Activated CD4-positive, alpha-beta memory T cell treated with anti-CD3 and anti-CD28 coated beads, Interleukin-2, amount 10 ng/mL, durations not matched to agents 7 days and 5 days (primary cell): Measurements from ENCODE around the gene UHMK1. TPM values are rescaled to one million over a fixed set of nuclear protein-coding genes. Genes with fewer than 3 reads are reported as not detected.

Experiments
- CTCF ChIA-PET: fragments of 350-600 bp; sonication (Branson Sonifier 250); formaldehyde crosslinking; loops from one replicate; lab custom pipeline; 2021; ENCODE audit warnings: antibody characterized with exemption, inconsistent platforms; lab: Charles Lee
- POLR2A ChIA-PET: fragments of 350-600 bp; sonication (Branson Sonifier 250); formaldehyde crosslinking; loops from one replicate; lab custom pipeline; 2021; ENCODE audit warnings: antibody characterized with exemption; lab: Charles Lee
- DNase-seq: peaks from one replicate; pipeline ENCODE4 v3.0.0-alpha.2; 2020
- H3K27ac Mint-ChIP-seq: one replicate; pipeline ENCODE4 v1.8.0; 2021; ENCODE audit warnings: mild to moderate bottlenecking, mixed read lengths
- H3K27me3 Mint-ChIP-seq: one replicate; pipeline ENCODE4 v1.8.0; 2021; ENCODE audit warnings: mixed read lengths
- H3K36me3 Mint-ChIP-seq: one replicate; pipeline ENCODE4 v1.8.0; 2021; ENCODE audit warnings: low read depth, mixed read lengths
- H3K4me1 Mint-ChIP-seq: one replicate; pipeline ENCODE4 v1.8.0; 2021; ENCODE audit warnings: mixed read lengths
- H3K4me3 Mint-ChIP-seq: one replicate; pipeline ENCODE4 v1.8.0; 2021; ENCODE audit warnings: mild to moderate bottlenecking, mixed read lengths
- H3K9me3 Mint-ChIP-seq: one replicate; pipeline ENCODE4 v1.8.0; 2021; ENCODE audit warnings: mixed read lengths
- total RNA-seq, 2 experiments: library from RNA; stranded (reverse); gene quantifications; one replicate each; pipeline ENCODE4 v1.2.3, GENCODE V29; 2021

Gene UHMK1
- total RNA-seq, 2 experiments from 2014 or later: 71.8 to 74.9 TPM

DNA sequence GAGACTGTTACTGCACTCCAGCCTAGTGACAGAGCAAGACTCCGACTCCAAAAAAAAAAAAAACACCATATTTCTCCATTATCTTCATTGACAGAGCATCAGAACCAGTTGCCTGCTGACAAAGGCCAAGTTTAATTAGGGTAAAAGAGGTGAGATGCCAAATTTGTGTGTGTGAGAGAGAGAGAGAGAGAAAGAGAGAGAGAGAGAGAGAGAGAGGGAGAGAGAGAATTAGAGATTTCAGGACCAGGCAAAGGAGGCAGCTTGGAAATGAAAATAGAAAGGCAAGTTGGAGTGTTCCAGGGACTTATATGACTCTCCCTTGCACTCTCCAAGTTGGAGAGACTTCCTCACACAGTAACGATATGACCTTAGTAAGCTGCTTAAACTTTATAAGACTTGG is 39.6 kb downstream of the UHMK1 start:
- peaks cover 17% of the 10 kb centered on the region for H3K4me1 Mint-ChIP-seq
- no peaks in the 10 kb centered on the region for H3K27me3 Mint-ChIP-seq
- ChIA-PET CTCF (no interaction called here), POLR2A (interaction anchor here (1.0 kb wide), 1 partner anchor 23 kb away, joined by 3 read pairs; no protein-coding TSS in a partner anchor)
- no peak for DNase-seq
- H3K4me3 Mint-ChIP-seq: no peak overlapping the region
- H3K9me3 Mint-ChIP-seq: peaks cover 2% of the 10 kb centered on the region
- H3K27ac Mint-ChIP-seq: no peak overlapping the region
- H3K36me3 Mint-ChIP-seq: peaks cover 7% of the 10 kb centered on the region

DNA sequence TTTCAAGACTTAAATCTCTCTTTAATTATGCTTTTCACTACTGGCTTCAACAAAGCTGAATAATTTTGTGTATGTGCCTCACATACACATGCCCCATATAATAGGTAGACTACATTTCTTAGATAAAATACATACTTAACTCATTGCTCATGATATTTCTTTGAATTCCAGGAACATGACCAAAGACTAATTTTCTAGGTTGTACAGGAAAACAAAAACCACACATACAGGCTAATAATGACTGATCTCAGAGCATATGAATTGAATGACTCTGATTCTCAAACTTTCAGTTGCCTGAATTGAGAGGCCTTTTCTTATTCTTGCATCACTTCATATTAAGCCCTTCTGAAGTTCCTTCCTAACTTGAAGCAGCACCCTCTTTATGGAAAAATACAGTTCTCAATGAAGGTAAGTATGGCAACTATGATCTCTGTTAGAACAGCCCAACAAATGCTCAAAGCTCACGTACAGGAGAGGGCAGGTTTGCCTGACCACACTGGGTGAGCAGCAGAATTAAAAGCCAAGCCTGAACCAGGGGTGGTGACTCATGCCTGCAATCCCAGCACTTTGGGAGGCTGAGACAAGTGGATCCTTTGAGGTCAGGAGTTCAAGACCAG is 41.3 kb downstream of the UHMK1 start:
- peak; percentile 17 for DNase-seq
- H3K4me3 Mint-ChIP-seq: no peak overlapping the region
- POLR2A ChIA-PET: no interaction called here
- H3K4me1 Mint-ChIP-seq: peaks cover 17% of the 10 kb centered on the region
- H3K9me3 Mint-ChIP-seq: peaks cover 8% of the 10 kb centered on the region
- no peaks in the 10 kb centered on the region for H3K27me3 Mint-ChIP-seq
- peak overlapping the region; percentile 72 for H3K27ac Mint-ChIP-seq
- peaks cover 10% of the 10 kb centered on the region for H3K36me3 Mint-ChIP-seq
- CTCF ChIA-PET: interaction anchor here (1.1 kb wide), 1 partner anchor 9 kb away, joined by 3 read pairs; no protein-coding TSS in a partner anchor

DNA sequence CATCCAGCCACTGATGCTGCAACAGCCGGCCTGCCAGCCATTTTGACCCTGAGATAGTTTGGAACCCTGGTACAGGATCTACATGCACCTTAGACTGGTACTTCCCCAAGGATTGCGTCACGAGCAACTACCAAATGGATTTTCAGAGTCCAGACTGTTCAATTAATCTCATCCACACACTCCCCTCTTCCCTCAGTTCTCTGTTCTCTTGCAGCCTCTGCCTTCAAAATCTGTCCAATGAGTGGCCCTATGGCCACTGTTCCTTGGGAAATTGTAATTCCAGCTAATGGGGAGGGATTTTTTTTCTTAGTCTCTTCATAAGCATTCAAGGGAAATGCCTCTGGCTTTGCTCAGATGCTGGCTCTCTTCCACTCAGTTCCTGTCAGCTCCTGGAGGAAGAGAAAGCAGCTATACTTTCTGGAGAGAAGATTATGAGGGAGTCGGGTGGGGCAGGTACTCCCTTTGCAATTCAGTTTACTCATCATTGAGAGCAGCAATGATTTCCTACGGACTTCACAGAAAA is 44.1 kb downstream of the UHMK1 start:
- H3K27me3 Mint-ChIP-seq: no peaks in the 10 kb centered on the region
- H3K36me3 Mint-ChIP-seq: peaks cover 10% of the 10 kb centered on the region
- POLR2A ChIA-PET: interaction anchor here (1.0 kb wide), 1 partner anchor 18 kb away, joined by 3 read pairs; no protein-coding TSS in a partner anchor
- H3K27ac Mint-ChIP-seq: no peak overlapping the region
- peaks cover 15% of the 10 kb centered on the region for H3K4me1 Mint-ChIP-seq
- H3K4me3 Mint-ChIP-seq: no peak overlapping the region
- peaks cover 10% of the 10 kb centered on the region for H3K9me3 Mint-ChIP-seq
- CTCF ChIA-PET: no interaction called here
- DNase-seq: no peak

DNA sequence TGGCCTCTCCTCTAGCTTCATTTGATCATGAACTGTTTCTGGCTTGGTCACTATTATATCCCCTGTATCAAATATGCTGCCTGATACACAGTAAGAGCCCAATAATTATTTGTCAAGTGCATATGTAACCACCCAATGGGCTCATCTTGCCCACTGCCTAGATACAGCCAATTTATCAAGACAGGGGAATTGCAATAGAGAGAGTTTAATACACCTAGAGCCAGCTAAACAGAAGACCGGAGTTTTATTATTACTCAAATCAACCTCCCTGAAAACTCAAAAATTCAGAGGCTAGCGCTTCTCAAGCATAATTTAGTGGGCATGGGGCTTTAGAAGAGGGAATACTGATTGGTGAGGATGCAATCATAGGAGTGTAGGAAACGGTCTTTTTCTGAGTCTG is 45.6 kb downstream of the UHMK1 start:
- no peak overlapping the region for H3K4me3 Mint-ChIP-seq

DNA sequence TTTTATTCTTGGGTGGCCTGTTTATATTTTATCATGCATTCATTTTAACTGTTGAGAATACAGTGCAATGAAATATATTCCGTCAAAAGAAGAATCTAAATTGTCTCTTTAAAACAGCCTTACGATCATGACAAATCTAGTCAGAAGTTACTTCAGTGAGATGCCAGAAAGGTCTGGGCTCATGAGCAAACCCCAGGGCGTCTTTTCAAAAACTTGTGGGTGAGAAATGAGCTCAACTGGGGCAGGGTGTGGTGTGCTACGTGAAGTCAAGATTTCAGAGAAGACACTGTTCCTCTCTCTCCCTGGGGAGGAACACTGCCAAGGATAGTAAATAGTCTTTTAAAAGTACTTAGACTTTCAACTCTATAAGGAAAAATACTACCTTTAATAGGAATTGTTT is 50.6 kb downstream of the UHMK1 start:
- Mint-ChIP-seq H3K4me1 (peaks cover 3% of the 10 kb centered on the region), H3K27me3 (no peaks in the 10 kb centered on the region), H3K4me3 (no peak overlapping the region), H3K9me3 (peaks cover 7% of the 10 kb centered on the region), H3K27ac (no peak overlapping the region), H3K36me3 (peaks cover 2% of the 10 kb centered on the region)
- CTCF ChIA-PET: interaction anchor here (0.9 kb wide), 1 partner anchor 9 kb away, joined by 3 read pairs; no protein-coding TSS in a partner anchor
- DNase-seq: no peak
- POLR2A ChIA-PET: no interaction called here

More for the DNA sequence above, 45.6 kb downstream of the UHMK1 start:
- Mint-ChIP-seq H3K36me3 (peaks cover 10% of the 10 kb centered on the region), H3K9me3 (peaks cover 8% of the 10 kb centered on the region), H3K27me3 (no peaks in the 10 kb centered on the region), H3K27ac (no peak overlapping the region), H3K4me1 (peaks cover 13% of the 10 kb centered on the region)
- POLR2A ChIA-PET: no interaction called here
- CTCF ChIA-PET: no interaction called here
- DNase-seq: no peak

DNA sequence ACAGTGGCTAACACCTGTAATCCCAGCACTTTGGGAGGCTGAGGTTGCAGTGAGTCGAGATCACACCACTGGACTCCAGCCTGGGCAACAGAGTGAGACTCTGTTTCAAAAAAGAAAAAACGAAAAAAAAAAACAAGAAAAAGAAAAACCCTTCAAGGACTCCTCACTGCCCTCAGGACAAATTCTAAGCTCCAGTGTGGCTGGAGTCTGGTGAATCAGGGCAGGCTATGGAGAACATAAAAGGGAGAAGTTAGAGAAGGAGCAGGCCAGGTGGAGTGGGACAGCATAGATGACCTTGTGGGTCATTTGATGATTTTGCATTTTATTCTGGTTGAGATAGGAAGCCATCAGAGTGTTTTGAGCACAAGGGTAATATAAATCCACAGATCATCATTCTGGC is 51.4 kb downstream of the UHMK1 start:
- Mint-ChIP-seq H3K9me3 (peaks cover 3% of the 10 kb centered on the region), H3K27ac (no peak overlapping the region), H3K27me3 (no peaks in the 10 kb centered on the region), H3K4me3 (no peak overlapping the region), H3K36me3 (no peaks in the 10 kb centered on the region), H3K4me1 (peaks cover 3% of the 10 kb centered on the region)
- POLR2A ChIA-PET: no interaction called here
- DNase-seq: no peak
- CTCF ChIA-PET: no interaction called here

DNA sequence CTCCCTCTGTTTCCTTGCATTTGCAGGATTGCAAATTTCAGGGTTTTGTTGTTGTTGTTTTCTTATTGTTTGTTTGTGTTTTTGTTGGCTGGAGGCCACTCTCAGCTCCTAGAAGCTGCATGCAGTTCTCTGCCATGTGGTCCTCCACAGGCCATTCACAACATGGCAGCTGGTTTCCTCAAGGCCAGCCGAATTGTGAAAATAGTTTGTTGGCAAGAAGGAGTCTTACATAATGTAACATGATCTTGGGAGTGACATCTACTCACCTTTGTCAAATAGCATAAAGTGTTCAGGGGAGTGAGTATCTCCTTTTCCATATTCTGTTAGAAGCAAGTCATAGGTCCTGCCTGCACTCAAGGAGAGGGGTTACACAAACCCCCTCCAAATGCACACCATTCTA is 53.3 kb downstream of the UHMK1 start:
- no peak overlapping the region for H3K4me3 Mint-ChIP-seq
- no peak overlapping the region for H3K27ac Mint-ChIP-seq
- ChIA-PET CTCF (no interaction called here), POLR2A (no interaction called here)
- no peaks in the 10 kb centered on the region for H3K9me3 Mint-ChIP-seq
- H3K4me1 Mint-ChIP-seq: peaks cover 3% of the 10 kb centered on the region
- no peaks in the 10 kb centered on the region for H3K36me3 Mint-ChIP-seq
- no peaks in the 10 kb centered on the region for H3K27me3 Mint-ChIP-seq
- DNase-seq: no peak

DNA sequence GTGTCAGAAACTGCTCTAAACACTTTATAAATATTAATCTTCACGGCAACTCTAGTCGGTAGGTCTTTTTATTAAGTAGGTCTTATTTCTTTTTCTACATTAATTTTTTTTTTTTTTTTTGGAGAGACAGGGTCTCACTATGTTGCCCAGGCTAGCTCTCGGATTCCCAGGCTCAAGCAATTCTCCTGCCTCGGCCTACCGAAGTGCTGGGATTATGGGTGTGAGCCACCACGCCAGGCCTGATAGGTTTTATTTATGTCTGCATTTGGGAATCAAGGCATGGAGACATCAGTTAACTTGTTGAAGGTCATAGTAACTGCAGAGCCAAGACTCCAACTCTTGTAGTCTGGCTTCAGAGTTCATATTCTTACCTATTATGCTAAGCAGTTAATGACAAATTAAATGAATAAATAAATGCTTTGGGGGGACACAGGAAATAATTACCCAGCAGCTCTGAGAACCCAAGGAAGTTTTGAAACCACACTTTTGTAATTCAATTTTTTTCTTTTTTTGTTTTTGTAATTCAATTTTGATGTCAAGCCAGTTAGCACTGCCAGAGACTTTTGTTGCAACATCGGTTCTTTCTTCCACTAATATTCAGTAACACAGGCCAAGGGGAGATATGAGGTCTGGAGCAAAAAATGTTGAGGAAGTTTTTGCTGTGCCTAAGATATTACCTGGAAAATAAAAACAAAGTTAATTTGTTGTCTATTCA is 54.5 kb downstream of the UHMK1 start:
- H3K27me3 Mint-ChIP-seq: no peaks in the 10 kb centered on the region
- CTCF ChIA-PET: no interaction called here
- POLR2A ChIA-PET: interaction anchor here (0.8 kb wide), 1 partner anchor 53 kb away, joined by 3 read pairs; no protein-coding TSS in a partner anchor
- DNase-seq: no peak
- no peaks in the 10 kb centered on the region for H3K36me3 Mint-ChIP-seq
- H3K9me3 Mint-ChIP-seq: no peaks in the 10 kb centered on the region
- no peak overlapping the region for H3K27ac Mint-ChIP-seq
- peaks cover 3% of the 10 kb centered on the region for H3K4me1 Mint-ChIP-seq
- H3K4me3 Mint-ChIP-seq: no peak overlapping the region

DNA sequence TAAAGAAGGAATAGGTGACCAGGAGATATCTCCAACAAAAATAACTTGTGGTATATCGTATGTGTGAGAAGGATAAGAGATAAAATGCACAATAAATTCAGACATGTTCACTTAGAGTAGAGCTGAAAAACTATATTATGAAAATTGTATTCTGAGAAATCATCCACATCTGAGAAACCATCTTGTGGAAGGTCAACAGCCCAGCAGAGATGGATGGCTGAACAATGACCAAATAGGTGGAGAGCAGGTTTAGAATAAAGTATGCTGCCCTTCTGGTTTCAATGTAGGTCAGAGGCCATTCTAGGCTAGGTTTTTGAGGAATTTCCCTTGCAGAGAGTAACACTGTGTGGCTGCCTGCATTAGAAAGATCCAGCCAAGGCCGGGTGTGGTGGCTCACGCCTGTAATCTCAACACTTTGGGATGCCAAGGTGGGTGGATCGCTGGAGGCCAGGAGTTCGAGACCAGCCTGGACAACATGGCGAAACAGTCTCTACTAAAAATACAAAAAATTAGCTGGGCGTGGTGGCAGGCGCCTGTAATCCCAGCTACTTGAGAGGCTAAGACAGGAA is 55.1 kb downstream of the UHMK1 start:
- Mint-ChIP-seq H3K4me3 (no peak overlapping the region), H3K4me1 (peaks cover 3% of the 10 kb centered on the region), H3K27ac (no peak overlapping the region), H3K27me3 (no peaks in the 10 kb centered on the region), H3K36me3 (no peaks in the 10 kb centered on the region), H3K9me3 (no peaks in the 10 kb centered on the region)
- ChIA-PET POLR2A (no interaction called here), CTCF (no interaction called here)
- DNase-seq: no peak

DNA sequence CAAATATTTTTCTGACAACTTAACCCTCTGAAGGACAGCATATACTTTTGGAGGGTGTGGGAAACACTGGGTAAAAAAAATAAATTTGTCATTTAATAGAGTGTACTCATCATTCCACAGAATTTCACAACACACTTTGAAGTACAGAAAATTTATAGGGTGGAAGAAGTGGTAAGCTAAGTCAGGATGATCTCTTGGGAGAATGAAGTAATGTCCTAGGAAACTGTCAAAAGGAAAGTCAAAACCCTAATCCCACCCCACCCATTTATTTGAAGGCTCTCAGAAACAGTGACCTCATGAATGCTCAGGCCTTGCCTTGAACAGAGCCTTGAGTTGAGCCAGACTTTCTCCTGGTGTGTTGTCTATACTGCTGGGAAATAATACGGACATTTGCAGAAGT is 56.6 kb downstream of the UHMK1 start:
- DNase-seq: no peak
- no peaks in the 10 kb centered on the region for H3K9me3 Mint-ChIP-seq
- H3K27ac Mint-ChIP-seq: no peak overlapping the region
- no peaks in the 10 kb centered on the region for H3K4me1 Mint-ChIP-seq
- no peak overlapping the region for H3K4me3 Mint-ChIP-seq
- H3K36me3 Mint-ChIP-seq: no peaks in the 10 kb centered on the region
- POLR2A ChIA-PET: no interaction called here
- CTCF ChIA-PET: no interaction called here
- no peaks in the 10 kb centered on the region for H3K27me3 Mint-ChIP-seq

DNA sequence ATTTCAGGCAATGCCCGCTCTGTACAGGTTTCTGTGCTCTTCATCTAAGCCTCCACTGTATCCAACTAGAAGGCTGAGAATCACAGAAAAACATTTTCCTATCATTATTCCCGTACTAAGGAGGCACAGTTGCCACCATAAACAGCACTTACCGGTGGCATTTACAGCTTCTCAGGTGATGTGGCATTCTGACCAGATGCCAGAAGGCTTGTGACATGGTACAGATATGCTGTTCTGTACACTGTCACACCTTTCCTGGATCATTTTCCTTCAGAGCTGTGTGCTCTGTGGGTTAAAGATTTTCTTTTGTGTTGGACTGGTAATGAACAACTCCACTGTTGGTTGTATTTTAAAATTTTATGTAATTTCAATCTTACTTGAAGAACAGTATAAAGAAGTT is 59.9 kb downstream of the UHMK1 start:
- no peak for DNase-seq
- no peaks in the 10 kb centered on the region for H3K27me3 Mint-ChIP-seq
- no peak overlapping the region for H3K27ac Mint-ChIP-seq
- no peaks in the 10 kb centered on the region for H3K9me3 Mint-ChIP-seq
- H3K4me1 Mint-ChIP-seq: peaks cover 19% of the 10 kb centered on the region
- no peak overlapping the region for H3K4me3 Mint-ChIP-seq
- ChIA-PET POLR2A (no interaction called here), CTCF (no interaction called here)
- peaks cover 2% of the 10 kb centered on the region for H3K36me3 Mint-ChIP-seq

DNA sequence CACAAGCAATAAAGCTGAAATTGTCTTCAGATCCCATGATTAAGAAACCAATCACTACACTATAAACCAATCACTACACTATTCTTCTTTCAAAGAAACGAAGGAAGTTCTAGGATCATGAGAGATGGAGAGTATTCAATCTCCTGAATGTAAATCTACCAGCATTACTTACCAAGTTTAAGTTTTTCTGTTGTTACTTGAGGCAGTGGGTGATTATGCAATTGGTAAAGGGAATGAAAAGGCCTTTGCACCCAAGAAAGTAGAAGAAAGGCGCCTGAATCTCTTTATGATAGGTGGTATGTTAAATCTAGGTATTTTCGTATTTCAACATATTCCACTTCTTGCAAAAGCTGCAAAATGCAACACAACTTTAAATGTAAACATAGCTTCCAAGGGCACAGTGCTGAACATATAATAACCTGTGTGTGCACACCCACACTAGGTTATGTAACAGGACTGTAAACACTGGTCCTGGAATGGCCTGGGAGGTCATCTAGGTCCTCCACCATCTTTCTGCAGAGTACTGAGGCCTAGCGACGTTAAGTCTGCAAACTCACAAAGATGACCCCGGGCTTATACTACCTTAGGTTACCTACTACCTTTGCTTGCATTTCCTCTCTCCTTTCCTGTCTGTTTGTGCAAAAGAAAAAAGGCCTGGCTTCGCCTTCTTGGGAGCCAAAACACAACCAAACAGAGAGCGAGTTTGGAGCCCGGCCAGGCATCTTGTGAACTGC is 62.9 kb downstream of the UHMK1 start:
- no peaks in the 10 kb centered on the region for H3K9me3 Mint-ChIP-seq
- ChIA-PET POLR2A (interaction anchor here (0.9 to 1.6 kb wide), 5 partner anchors 16 to 62 kb away, joined by 3 to 7 read pairs (median 3); no protein-coding TSS in a partner anchor), CTCF (interaction anchor here (1.2 kb wide), 1 partner anchor 34 kb away, joined by 3 read pairs; no protein-coding TSS in a partner anchor)
- peak overlapping the region; percentile 91 for H3K4me3 Mint-ChIP-seq
- H3K36me3 Mint-ChIP-seq: peaks cover 2% of the 10 kb centered on the region
- H3K27me3 Mint-ChIP-seq: no peaks in the 10 kb centered on the region
- H3K27ac Mint-ChIP-seq: peak overlapping the region; percentile 89
- no peak for DNase-seq
- peaks cover 29% of the 10 kb centered on the region for H3K4me1 Mint-ChIP-seq
